ENCODE results near the gene DENND1B. TPM values are rescaled to one million over a fixed set of nuclear protein-coding genes. Genes with fewer than 3 reads are reported as not detected.

Gene DENND1B
- total RNA-seq, 1 experiment from 2014 or later: 9.6 TPM

DNA sequence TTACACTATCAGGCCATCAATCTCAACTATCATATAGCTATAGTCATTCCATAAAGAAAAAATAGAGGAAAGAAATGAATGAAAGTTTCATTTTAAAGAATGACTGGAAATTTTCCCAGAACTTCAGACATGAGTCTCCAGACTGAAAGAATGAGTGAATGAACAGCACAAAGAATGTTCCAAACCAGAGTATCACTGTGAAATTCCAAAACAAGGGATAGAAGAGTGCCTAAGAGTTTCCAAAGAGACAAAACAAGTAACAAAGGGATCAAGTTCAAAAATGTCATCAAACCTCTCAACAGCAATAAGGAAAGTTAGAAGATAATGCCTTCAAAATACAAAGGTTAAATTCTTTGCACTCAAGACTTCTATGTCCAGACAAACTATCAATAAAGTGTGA is 114.9 kb downstream of the DENND1B start (continued):
- TF ChIP-seq, protein P1, sequence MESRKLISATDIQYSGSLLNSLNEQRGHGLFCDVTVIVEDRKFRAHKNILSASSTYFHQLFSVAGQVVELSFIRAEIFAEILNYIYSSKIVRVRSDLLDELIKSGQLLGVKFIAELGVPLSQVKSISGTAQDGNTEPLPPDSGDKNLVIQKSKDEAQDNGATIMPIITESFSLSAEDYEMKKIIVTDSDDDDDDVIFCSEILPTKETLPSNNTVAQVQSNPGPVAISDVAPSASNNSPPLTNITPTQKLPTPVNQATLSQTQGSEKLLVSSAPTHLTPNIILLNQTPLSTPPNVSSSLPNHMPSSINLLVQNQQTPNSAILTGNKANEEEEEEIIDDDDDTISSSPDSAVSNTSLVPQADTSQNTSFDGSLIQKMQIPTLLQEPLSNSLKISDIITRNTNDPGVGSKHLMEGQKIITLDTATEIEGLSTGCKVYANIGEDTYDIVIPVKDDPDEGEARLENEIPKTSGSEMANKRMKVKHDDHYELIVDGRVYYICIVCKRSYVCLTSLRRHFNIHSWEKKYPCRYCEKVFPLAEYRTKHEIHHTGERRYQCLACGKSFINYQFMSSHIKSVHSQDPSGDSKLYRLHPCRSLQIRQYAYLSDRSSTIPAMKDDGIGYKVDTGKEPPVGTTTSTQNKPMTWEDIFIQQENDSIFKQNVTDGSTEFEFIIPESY (IDR thresholded peaks at IDR 0.05; ENCODE audit: extremely low read depth, insufficient replicate concordance, low read length): no peak
- TF ChIP-seq CEBPB (IDR thresholded peaks at IDR 0.05; ENCODE audit: low read depth): no peak

DNA sequence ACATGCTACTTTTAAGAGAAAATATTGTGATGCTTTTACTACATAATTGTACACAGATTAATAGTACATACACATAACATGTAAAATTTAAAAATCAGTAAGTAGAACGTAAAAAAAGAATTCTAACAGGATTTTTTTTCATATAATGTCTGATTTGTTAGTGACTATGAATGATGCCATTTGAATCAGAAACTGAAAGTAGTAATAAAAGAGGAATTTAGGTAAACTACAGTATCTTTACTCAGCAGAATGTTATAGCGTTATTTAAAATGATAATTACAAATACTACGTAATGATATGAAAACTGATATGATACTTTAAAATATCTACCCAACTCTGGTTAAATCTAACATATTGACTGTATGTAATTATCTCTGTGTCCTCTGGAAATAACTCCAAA is 116.1 kb downstream of the DENND1B start:
- Histone ChIP-seq H3K9me3 (ENCODE audit: control insufficient read depth in 1 of 2, insufficient read depth in 1 of 2, low read depth in 1 of 2, low read length in 2 of 2) (no peaks in the 10 kb centered on the region), H3K4me1 (ENCODE audit: control insufficient read depth in 1 of 2, insufficient read depth in 2 of 2, low read length in 2 of 2) (no peaks in the 10 kb centered on the region), H3K79me2 (ENCODE audit: insufficient read depth, low read length) (no peaks in the 10 kb centered on the region), H3K4me2 (ENCODE audit: low read length) (no peak overlapping the region), H4K20me1 (ENCODE audit: insufficient read depth) (no peaks in the 10 kb centered on the region; the same call in 1 of the 2 replicates), H3K27me3 (ENCODE audit: insufficient read depth, low read length) (no peaks in the 10 kb centered on the region), H3K4me3 (replicated peaks in 1 of 2; ENCODE audit: low read depth in 1 of 2, low read length in 2 of 2) (no peak overlapping the region), H3K9ac (ENCODE audit: low read length) (no peak overlapping the region), H3K9me2 (ENCODE audit: insufficient read depth) (no peaks in the 10 kb centered on the region), H3K36me3 (ENCODE audit: control insufficient read depth in 1 of 2, insufficient read depth in 2 of 2, low read length in 2 of 2) (no peaks in the 10 kb centered on the region), H2AFZ (ENCODE audit: low read depth, low read length, poor library complexity, severe bottlenecking) (no peak overlapping the region), H3K27ac (ENCODE audit: low read depth, low read length) (no peak overlapping the region)
- ChIA-PET CTCF (no interaction called here), RAD21 (ENCODE audit: low non-redundant PET in 1 of 2, low total read pairs in 2 of 2, uncharacterized antibody in 2 of 2, unreplicated experiment in 2 of 2) (no interaction called here), POLR2A (no interaction called here)
- BruUV-seq (replicated peaks): no TSS peak
- intact Hi-C loops (cut with micrococcal nuclease): no loop called here
- TF ChIP-seq TCF7L2 (IDR thresholded peaks at IDR 0.05; ENCODE audit: borderline replicate concordance, extremely low read depth, insufficient read depth, insufficient read length) (no peak), CBX3 (IDR thresholded peaks at IDR 0.05; ENCODE audit: low read depth) (no peak), FOSL1 (IDR thresholded peaks at IDR 0.05; ENCODE audit: low read depth) (no peak), SP1 (IDR thresholded peaks at IDR 0.05; ENCODE audit: low read depth) (no peak), ZNF274 (IDR thresholded peaks at IDR 0.05; ENCODE audit: low read depth, low read length) (no peak), SRF (IDR thresholded peaks at IDR 0.05; ENCODE audit: low read depth) (no peak), ELF1 (IDR thresholded peaks at IDR 0.05; ENCODE audit: borderline replicate concordance, low read depth) (no peak), EZH2 (IDR thresholded peaks at IDR 0.05) (no peak), CEBPB (IDR thresholded peaks at IDR 0.05; ENCODE audit: low read depth) (no peak), ZFX (IDR thresholded peaks at IDR 0.05) (no peak)
- TF ChIP-seq, protein P2, sequence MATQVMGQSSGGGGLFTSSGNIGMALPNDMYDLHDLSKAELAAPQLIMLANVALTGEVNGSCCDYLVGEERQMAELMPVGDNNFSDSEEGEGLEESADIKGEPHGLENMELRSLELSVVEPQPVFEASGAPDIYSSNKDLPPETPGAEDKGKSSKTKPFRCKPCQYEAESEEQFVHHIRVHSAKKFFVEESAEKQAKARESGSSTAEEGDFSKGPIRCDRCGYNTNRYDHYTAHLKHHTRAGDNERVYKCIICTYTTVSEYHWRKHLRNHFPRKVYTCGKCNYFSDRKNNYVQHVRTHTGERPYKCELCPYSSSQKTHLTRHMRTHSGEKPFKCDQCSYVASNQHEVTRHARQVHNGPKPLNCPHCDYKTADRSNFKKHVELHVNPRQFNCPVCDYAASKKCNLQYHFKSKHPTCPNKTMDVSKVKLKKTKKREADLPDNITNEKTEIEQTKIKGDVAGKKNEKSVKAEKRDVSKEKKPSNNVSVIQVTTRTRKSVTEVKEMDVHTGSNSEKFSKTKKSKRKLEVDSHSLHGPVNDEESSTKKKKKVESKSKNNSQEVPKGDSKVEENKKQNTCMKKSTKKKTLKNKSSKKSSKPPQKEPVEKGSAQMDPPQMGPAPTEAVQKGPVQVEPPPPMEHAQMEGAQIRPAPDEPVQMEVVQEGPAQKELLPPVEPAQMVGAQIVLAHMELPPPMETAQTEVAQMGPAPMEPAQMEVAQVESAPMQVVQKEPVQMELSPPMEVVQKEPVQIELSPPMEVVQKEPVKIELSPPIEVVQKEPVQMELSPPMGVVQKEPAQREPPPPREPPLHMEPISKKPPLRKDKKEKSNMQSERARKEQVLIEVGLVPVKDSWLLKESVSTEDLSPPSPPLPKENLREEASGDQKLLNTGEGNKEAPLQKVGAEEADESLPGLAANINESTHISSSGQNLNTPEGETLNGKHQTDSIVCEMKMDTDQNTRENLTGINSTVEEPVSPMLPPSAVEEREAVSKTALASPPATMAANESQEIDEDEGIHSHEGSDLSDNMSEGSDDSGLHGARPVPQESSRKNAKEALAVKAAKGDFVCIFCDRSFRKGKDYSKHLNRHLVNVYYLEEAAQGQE (IDR thresholded peaks at IDR 0.05; ENCODE audit: low read depth): no peak
- TF ChIP-seq, protein P1 (IDR thresholded peaks at IDR 0.05; ENCODE audit: extremely low read depth, insufficient replicate concordance, low read length): no peak
- TF ChIP-seq, protein P3, sequence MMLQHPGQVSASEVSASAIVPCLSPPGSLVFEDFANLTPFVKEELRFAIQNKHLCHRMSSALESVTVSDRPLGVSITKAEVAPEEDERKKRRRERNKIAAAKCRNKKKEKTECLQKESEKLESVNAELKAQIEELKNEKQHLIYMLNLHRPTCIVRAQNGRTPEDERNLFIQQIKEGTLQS (IDR thresholded peaks at IDR 0.05): no peak
- TF ChIP-seq, protein P4, sequence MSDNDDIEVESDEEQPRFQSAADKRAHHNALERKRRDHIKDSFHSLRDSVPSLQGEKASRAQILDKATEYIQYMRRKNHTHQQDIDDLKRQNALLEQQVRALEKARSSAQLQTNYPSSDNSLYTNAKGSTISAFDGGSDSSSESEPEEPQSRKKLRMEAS (IDR thresholded peaks at IDR 0.05): no peak
- TF ChIP-seq, protein P5, sequence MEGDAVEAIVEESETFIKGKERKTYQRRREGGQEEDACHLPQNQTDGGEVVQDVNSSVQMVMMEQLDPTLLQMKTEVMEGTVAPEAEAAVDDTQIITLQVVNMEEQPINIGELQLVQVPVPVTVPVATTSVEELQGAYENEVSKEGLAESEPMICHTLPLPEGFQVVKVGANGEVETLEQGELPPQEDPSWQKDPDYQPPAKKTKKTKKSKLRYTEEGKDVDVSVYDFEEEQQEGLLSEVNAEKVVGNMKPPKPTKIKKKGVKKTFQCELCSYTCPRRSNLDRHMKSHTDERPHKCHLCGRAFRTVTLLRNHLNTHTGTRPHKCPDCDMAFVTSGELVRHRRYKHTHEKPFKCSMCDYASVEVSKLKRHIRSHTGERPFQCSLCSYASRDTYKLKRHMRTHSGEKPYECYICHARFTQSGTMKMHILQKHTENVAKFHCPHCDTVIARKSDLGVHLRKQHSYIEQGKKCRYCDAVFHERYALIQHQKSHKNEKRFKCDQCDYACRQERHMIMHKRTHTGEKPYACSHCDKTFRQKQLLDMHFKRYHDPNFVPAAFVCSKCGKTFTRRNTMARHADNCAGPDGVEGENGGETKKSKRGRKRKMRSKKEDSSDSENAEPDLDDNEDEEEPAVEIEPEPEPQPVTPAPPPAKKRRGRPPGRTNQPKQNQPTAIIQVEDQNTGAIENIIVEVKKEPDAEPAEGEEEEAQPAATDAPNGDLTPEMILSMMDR (IDR thresholded peaks at IDR 0.05 in 2 of 3, conservative IDR thresholded peaks at IDR 0.05 in 1 of 3; ENCODE audit: borderline replicate concordance in 1 of 3, insufficient read depth in 1 of 3, low read depth in 2 of 3, low read length in 2 of 3): no peak
- ATAC-seq (no peak), DNase-seq (ENCODE audit: low read depth, low spot score) (no peak)

Measured in HCT116 (cell line).